Tibial artery (tissue), 4 donors: ENCODE data around the gene BTD.

Experiments used
- DNase-seq, 2 donors: peaks; one replicate each; pipeline ENCODE4 v3.0.0-alpha.2; 2019
- H3K27ac ChIP-seq, 2 donors: fragments of 200-600 bp; sonication (generic) in 1 of 2; 1 replicate in 1 of 2; 2 replicates in 1 of 2; pipeline ENCODE4 v1.5.1; 2018 to 2019; ENCODE audit warnings: mild to moderate bottlenecking in 1 of 2
- H3K27me3 ChIP-seq, 2 donors: fragments of 200-600 bp; sonication (generic) in 1 of 2; one replicate each; pipeline versions ENCODE4 v1.5.1 to v1.6.0; 2016 to 2019
- H3K36me3 ChIP-seq, 3 donors: fragments of 200-600 bp; sonication (generic) in 2 of 3; one replicate each; pipeline ENCODE4 v1.5.1; 2016 to 2019; ENCODE audit warnings: mild to moderate bottlenecking in 2 of 3
- H3K4me1 ChIP-seq, 4 donors: fragments of 200-600 bp; sonication (generic) in 2 of 4; 1 replicate in 3 of 4; 2 replicates in 1 of 4; pipeline ENCODE4 v1.5.1; 2016 to 2019
- H3K4me3 ChIP-seq, 2 donors: fragments of 200-600 bp; sonication (generic) in 1 of 2; 1 replicate in 1 of 2; 2 replicates in 1 of 2; pipeline ENCODE4 v1.5.1; 2018 to 2019; ENCODE audit warnings: mild to moderate bottlenecking in 2 of 2
- H3K9me3 ChIP-seq, 3 donors: fragments of 200-600 bp; sonication (generic) in 1 of 3; one replicate each; pipeline ENCODE4 v1.5.1; 2016 to 2019
- CTCF ChIP-seq, 2 experiments: fragments of 200-600 bp in 1 of 2; fragments of 450-650 bp in 1 of 2; IDR thresholded peaks; one replicate each; pipeline ENCODE4 v1.5.1; 2017 to 2019; ENCODE audit warnings: antibody characterized with exemption in 2 of 2, mild to moderate bottlenecking in 1 of 2, moderate library complexity in 1 of 2
- intact Hi-C: fragments of 100-400 bp; cut with DNase I; formaldehyde crosslinking; loops from one replicate; pipeline ENCODE4 v1.15.0; 2023; ENCODE audit warnings: low total_unique reads

BTD gene, protein sequence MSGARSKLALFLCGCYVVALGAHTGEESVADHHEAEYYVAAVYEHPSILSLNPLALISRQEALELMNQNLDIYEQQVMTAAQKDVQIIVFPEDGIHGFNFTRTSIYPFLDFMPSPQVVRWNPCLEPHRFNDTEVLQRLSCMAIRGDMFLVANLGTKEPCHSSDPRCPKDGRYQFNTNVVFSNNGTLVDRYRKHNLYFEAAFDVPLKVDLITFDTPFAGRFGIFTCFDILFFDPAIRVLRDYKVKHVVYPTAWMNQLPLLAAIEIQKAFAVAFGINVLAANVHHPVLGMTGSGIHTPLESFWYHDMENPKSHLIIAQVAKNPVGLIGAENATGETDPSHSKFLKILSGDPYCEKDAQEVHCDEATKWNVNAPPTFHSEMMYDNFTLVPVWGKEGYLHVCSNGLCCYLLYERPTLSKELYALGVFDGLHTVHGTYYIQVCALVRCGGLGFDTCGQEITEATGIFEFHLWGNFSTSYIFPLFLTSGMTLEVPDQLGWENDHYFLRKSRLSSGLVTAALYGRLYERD

DNA sequence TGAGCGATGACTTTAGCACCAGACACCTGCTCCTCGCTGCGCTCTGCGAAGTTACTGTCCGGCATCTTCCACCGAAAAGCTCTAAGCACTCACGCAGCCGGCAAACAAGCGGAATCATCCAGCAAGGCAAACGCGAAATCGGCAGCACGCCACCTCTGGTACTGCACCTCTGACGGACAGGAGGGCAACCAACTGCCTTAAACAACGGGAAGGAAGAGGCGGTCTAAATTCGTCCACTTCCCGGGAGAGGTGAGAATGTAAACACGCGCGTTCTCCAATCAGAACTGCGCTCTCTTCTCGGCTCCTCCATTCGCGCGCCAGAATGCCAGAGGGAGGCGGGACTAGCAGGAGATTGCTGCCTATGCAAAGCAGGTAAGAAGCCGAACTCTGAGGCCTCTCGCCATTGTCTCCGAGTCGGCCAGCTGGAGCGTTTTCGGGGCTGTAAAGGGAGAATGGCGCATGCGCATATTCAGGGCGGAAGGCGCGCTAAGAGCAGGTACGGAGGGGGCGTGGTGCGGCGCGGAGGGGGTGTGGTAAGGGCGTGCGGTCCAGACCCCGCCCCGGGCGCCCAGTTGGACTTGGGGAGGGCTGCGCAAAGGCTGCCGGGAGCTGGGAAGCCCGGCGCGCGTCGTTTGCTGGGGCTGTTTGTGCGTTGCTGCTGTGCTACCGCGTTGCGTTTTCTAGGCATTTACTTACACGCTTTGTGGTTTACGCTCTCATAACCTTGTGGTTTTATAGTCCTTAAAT is at the start of gene BTD, which contains the start of gene HACL1:
BTD (plus strand) TSS at position 347 of the 747 bp plus-strand sequence. CDS start 33,695 bp downstream, outside the sequence.
HACL1 (minus strand) TSS at position 171 of the 747 bp plus-strand sequence; CDS start at position 65, 106 bp downstream.
- intact Hi-C loops = no loop called here
- peak; percentile 7 to 27 for TF ChIP-seq CTCF (IDR thresholded peaks at IDR 0.05)
- no peaks in the 10 kb centered on the region for H3K27me3 ChIP-seq
- no peaks in the 10 kb centered on the region for H3K9me3 ChIP-seq
- DNase-seq = peak; percentile 98 to 99
- H3K4me3 ChIP-seq = peak within 1 kb of the TSS; percentile 64 to 78
- H3K36me3 ChIP-seq = peaks cover 9 to 24% (median 14%) of the 10 kb centered on the region in 3 donors
- H3K4me1 ChIP-seq = peaks cover 0 to 20% (median 12%) of the 10 kb centered on the region in 4 donors
- H3K27ac ChIP-seq = peak within 1 kb of the TSS; percentile 82 to 85

- Histone ChIP-seq H3K4me1 (no peaks in the 10 kb centered on the region), H3K9me3 (no peaks in the 10 kb centered on the region), H3K27me3 (no peaks in the 10 kb centered on the region), H3K4me3 (no peak overlapping the region), H3K36me3 (peaks cover 0 to 31% (median 0%) of the 10 kb centered on the region in 3 donors), H3K27ac (no peak overlapping the region)
- intact Hi-C loops = no loop called here
- no peak for DNase-seq
- TF ChIP-seq CTCF (IDR thresholded peaks at IDR 0.05) = no peak
Observed at GRCh38 chr3:15551902-15552301, 49.6 kb upstream of the BTD start.

DNA sequence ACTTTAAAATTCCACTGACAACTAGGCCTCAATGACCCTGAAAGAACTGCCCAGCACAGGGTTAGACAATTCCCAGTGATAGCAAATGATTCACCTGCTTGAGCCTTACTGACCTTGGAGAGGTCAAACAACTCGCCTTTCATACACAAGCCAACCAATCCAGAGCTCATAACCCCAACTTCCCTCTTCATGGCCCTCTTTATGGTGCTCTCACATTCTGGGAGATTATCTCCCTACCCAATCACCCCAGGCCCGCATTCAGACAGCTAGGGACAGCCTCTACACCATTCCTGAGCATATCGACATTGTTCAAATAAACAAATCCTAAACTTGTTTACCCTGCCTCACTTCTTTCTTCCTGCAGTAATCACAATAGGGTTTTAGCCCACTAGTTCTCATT is 47.8 kb upstream of the BTD start:
- DNase-seq = no peak
- intact Hi-C loops = no loop called here
- H3K27ac ChIP-seq = no peak overlapping the region

GRCh38 chr3:15556512-15556911 is 45.0 kb upstream of the BTD start:
- Histone ChIP-seq H3K9me3 (no peaks in the 10 kb centered on the region), H3K4me3 (no peak overlapping the region), H3K27me3 (no peaks in the 10 kb centered on the region), H3K36me3 (peaks cover 4 to 49% (median 7%) of the 10 kb centered on the region in 3 donors), H3K27ac (no peak overlapping the region), H3K4me1 (no peaks in the 10 kb centered on the region)
- intact Hi-C loops = loop anchor here (2.0 kb wide), 1 partner anchor 354 kb away; no protein-coding TSS in a partner anchor
- TF ChIP-seq CTCF (IDR thresholded peaks at IDR 0.05) = no peak
- no peak for DNase-seq

More for the DNA sequence above, 47.8 kb upstream of the BTD start:
- Histone ChIP-seq H3K36me3 (peaks cover 0 to 31% (median 0%) of the 10 kb centered on the region in 3 donors), H3K27me3 (no peaks in the 10 kb centered on the region), H3K4me3 (no peak overlapping the region), H3K9me3 (no peaks in the 10 kb centered on the region), H3K4me1 (no peaks in the 10 kb centered on the region)
- TF ChIP-seq CTCF (IDR thresholded peaks at IDR 0.05) = no peak

DNA sequence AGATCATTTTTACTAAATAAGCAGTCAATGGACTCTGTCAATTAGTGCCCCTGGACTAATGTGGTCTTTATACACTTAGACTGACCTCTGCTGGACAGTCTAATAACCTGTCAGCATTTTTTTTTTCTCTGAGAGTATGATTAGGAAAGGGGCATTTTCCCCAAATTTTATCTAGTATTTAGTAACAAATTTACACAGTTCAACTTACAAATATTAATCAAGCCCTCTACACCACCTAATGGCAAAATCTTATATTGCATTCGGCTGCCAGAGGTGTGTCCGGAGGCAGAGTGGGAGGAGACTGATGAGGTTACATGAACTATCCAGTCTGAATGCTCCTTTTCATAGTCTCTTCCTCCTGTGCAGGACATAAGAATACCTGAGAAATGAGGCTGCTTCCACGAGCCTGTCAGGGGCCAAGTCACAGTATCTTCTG is 44.0 kb upstream of the BTD start:
- peak in 1 of 2 donors; percentile 60 for DNase-seq
- Histone ChIP-seq H3K27ac (no peak overlapping the region), H3K4me3 (no peak overlapping the region), H3K36me3 (peaks cover 15 to 55% (median 17%) of the 10 kb centered on the region in 3 donors), H3K27me3 (no peaks in the 10 kb centered on the region), H3K9me3 (no peaks in the 10 kb centered on the region), H3K4me1 (no peaks in the 10 kb centered on the region)
- TF ChIP-seq CTCF (IDR thresholded peaks at IDR 0.05) = peak; percentile 53 to 56
- intact Hi-C loops = loop anchor here (2.0 kb wide), 1 partner anchor 355 kb away; no protein-coding TSS in a partner anchor
